ENCODE data around the gene PROC.

- TF ChIP-seq CTCF (IDR thresholded peaks at IDR 0.05; ENCODE audit: low read depth, low read length) (no peak), EZH2phosphoT487 (IDR thresholded peaks at IDR 0.05; ENCODE audit: low read depth) (no peak)
Observed at GRCh38 chr2:127387655-127388422, 30.4 kb upstream of the PROC start, which contains the start of gene MAP3K2.
